ENCODE data around the gene PGAM2. TPM values are rescaled to one million over a fixed set of nuclear protein-coding genes. Genes with fewer than 3 reads are reported as not detected.

Gene PGAM2
- total and polyA plus RNA-seq, 2 of the 13 experiments (the other 11 are each of a cell fraction or from before 2014, with no cell fraction given), result 0.22 TPM; not detected in 1

DNA sequence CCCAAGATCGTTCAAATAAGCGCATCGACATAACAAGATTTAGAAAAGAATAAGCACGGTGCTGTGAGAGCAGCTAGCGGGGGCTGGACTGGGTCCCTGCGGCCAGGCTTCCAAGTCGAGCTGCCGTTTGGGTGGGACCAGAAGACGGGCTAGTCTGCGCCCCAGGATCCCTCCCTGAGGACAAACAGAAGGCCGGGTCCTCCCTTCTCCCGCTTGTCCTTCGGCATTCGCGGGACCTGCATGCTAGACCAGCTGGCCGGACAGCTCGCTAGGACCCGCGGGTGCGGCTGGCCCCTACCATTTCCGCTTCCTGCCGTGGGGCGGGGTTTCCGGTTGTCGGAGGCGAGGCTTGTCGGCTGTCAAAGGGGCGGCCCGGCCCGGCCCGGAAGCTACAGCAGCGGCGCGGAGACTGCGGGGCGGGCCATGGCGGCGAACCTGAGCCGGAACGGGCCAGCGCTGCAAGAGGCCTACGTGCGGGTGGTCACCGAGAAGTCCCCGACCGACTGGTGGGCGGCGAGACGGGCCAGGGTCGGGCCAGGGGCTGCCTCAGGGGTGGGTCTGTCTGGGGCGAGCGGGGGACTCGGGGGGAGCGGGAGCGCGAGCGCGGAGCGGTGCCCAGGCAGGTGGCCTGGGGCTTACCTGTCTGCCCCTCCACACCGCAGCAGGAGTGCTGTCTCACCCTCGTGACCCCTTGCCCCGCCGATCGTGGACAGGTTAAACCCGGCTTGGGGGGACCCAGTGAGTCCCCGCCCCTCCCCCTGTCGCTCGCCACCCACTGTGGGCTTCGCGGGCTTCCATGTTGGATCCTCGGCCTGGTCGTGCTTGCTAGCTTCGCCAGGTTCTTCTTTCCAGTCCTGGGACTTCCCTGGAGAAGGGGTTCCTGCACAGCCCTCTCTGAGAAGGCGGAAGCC lies 20.8 kb downstream of the PGAM2 start, which contains the start of gene DBNL (continued):
- TF ChIP-seq PITX1 (CRISPR knock-in tag; IDR thresholded peaks at IDR 0.05), result no peak
- TF ChIP-seq MED8 (CRISPR knock-in tag; IDR thresholded peaks at IDR 0.05; ENCODE audit: insufficient replicate concordance), result peak; percentile 85
- TF ChIP-seq ZC3H13 (CRISPR knock-in tag; IDR thresholded peaks at IDR 0.05), result peak; percentile 34; the same call in 1 of the 2 replicates
- TF ChIP-seq ZNF883 (CRISPR knock-in tag; IDR thresholded peaks at IDR 0.05; ENCODE audit: not compliant biosample characterization), result peak; percentile 88
- TF ChIP-seq ZBTB8A (CRISPR knock-in tag; IDR thresholded peaks at IDR 0.05; ENCODE audit: borderline replicate concordance, low read depth), result no peak
- peak; percentile 75; the same call in 1 of the 2 replicates for TF ChIP-seq MED13 (CRISPR knock-in tag; IDR thresholded peaks at IDR 0.05)
- TF ChIP-seq ZNF20 (CRISPR knock-in tag; IDR thresholded peaks at IDR 0.05), result no peak
- no peak for TF ChIP-seq ZNF761 (CRISPR knock-in tag; conservative IDR thresholded peaks at IDR 0.05)
- no peak for TF ChIP-seq ZSCAN30 (CRISPR knock-in tag; IDR thresholded peaks at IDR 0.05)
- TF ChIP-seq KAT2B (IDR thresholded peaks at IDR 0.05; ENCODE audit: borderline replicate concordance, low read depth, low read length), result no peak
- TF ChIP-seq, protein P1, sequence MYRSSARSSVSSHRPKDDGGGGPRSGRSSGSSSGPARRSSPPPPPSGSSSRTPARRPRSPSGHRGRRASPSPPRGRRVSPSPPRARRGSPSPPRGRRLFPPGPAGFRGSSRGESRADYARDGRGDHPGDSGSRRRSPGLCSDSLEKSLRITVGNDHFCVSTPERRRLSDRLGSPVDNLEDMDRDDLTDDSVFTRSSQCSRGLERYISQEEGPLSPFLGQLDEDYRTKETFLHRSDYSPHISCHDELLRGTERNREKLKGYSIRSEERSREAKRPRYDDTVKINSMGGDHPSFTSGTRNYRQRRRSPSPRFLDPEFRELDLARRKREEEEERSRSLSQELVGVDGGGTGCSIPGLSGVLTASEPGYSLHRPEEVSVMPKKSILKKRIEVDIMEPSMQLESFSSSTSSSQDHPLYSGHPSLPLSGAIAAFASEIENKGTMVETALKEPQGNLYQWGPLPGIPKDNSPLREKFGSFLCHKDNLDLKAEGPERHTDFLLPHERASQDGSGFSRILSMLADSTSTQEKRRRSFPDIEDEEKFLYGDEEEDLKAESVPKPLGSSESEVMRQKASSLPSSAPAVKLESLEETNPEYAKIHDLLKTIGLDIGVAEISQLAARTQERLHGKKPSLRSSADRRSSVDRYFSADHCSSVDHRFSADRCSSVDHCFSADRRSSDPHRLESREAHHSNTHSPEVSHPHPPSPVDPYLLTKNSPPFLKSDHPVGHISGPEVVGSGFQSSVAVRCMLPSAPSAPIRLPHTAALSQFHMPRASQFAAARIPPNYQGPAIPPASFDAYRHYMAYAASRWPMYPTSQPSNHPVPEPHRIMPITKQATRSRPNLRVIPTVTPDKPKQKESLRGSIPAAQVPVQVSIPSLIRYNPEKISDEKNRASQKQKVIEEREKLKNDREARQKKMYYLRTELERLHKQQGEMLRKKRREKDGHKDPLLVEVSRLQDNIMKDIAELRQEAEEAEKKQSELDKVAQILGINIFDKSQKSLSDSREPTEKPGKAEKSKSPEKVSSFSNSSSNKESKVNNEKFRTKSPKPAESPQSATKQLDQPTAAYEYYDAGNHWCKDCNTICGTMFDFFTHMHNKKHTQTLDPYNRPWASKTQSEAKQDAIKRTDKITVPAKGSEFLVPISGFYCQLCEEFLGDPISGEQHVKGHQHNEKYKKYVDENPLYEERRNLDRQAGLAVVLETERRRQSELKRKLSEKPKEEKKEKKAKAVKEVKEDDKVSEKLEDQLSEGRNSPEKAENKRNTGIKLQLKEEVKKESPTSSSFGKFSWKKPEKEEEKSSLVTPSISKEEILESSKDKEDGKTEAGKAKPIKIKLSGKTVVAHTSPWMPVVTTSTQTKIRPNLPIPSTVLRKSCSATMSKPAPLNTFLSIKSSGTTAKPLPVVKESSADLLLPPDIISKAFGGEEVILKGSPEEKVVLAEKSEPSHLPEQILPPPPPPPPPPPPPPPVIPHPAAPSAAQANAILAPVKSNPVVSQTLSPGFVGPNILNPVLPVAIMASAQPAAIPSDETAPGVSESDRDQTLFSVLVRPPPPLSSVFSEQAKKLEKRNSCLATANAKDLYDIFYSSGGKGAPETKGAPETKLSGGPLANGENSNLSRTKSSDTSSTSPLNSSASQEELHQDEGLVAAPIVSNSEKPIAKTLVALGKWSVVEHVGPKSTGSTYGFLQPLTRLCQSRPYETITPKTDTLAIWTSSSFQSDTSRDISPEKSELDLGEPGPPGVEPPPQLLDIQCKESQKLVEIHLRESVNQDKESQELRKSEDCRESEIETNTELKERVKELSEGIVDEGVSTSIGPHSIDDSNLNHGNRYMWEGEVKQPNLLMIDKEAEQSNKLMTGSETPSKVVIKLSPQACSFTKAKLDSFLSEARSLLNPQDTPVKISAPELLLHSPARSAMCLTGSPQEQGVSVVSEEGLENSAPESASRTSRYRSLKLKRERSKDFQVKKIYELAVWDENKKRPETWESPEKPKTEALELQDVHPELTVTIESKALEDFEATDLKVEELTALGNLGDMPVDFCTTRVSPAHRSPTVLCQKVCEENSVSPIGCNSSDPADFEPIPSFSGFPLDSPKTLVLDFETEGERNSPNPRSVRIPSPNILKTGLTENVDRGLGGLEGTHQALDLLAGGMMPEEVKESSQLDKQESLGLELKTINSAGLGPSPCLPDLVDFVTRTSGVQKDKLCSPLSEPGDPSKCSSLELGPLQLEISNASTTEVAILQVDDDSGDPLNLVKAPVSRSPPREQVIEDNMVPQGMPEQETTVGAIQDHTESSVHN (CRISPR knock-in tag; IDR thresholded peaks at IDR 0.05), result no peak; the same call in 1 of the 2 replicates
- peak; percentile 84 for TF ChIP-seq YY1 (IDR thresholded peaks at IDR 0.05; ENCODE audit: insufficient read depth, insufficient replicate concordance, low read depth, low read length)
- TF ChIP-seq, protein P2, sequence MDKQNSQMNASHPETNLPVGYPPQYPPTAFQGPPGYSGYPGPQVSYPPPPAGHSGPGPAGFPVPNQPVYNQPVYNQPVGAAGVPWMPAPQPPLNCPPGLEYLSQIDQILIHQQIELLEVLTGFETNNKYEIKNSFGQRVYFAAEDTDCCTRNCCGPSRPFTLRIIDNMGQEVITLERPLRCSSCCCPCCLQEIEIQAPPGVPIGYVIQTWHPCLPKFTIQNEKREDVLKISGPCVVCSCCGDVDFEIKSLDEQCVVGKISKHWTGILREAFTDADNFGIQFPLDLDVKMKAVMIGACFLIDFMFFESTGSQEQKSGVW (CRISPR knock-in tag; IDR thresholded peaks at IDR 0.05; ENCODE audit: borderline replicate concordance), result no peak
- no peak for TF ChIP-seq ZNF552 (CRISPR knock-in tag; IDR thresholded peaks at IDR 0.05; ENCODE audit: borderline replicate concordance)
- TF ChIP-seq, protein P3, sequence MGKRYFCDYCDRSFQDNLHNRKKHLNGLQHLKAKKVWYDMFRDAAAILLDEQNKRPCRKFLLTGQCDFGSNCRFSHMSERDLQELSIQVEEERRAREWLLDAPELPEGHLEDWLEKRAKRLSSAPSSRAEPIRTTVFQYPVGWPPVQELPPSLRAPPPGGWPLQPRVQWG (CRISPR knock-in tag; IDR thresholded peaks at IDR 0.05; ENCODE audit: borderline replicate concordance, low read depth), result no peak
- TF ChIP-seq SIN3B (IDR thresholded peaks at IDR 0.05; ENCODE audit: low read length), result peak; percentile 63
- TF ChIP-seq NR1H2 (CRISPR knock-in tag; IDR thresholded peaks at IDR 0.05; ENCODE audit: borderline replicate concordance, low read depth), result no peak
- TF ChIP-seq ZIK1 (CRISPR knock-in tag; IDR thresholded peaks at IDR 0.05; ENCODE audit: borderline replicate concordance, low read depth), result 0 out of 2 replicates have a peak, but pooled peaks have one; percentile 63
- peak; percentile 83 for TF ChIP-seq SALL1 (CRISPR knock-in tag; IDR thresholded peaks at IDR 0.05)

All from HepG2 (cell line).